ENCODE measurements around the gene CDK5RAP2.
"Not testable (repeated sequence)": the region's sequence is repeated elsewhere in the genome, so short reads cannot be mapped to it uniquely, and the experiment has no call there.

The CDK5RAP2 gene

DNA sequence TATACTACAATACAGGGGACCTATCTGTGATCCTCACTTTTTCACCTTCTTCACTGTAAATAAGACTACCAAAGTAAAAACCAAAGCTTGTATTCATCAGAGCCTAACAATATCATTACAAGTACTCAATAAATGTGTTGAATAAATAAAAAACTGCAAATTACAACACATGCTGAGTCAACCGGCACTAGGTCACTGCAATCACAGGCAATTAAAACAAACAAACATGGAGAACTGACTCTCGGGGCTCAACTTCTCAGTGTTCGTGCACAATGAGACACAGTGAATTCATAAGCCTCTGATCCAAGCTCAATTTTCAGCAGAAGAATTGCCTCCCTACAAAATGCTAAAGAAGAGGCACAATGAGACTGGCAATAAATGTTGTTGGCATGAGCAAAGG, 69.2 kb downstream of the CDK5RAP2 start:
- in situ Hi-C loops (cut with MboI; ENCODE audit: low pct_unique_long_range_greater_than_20kb, low sequenced_read_pairs, unreplicated experiment): no loop called here
- TF ChIP-seq CTCF (IDR thresholded peaks at IDR 0.05; ENCODE audit: extremely low read depth, insufficient read depth, missing control alignments): no peak
- DNase-seq (ENCODE audit: low spot score): no peak

DNA sequence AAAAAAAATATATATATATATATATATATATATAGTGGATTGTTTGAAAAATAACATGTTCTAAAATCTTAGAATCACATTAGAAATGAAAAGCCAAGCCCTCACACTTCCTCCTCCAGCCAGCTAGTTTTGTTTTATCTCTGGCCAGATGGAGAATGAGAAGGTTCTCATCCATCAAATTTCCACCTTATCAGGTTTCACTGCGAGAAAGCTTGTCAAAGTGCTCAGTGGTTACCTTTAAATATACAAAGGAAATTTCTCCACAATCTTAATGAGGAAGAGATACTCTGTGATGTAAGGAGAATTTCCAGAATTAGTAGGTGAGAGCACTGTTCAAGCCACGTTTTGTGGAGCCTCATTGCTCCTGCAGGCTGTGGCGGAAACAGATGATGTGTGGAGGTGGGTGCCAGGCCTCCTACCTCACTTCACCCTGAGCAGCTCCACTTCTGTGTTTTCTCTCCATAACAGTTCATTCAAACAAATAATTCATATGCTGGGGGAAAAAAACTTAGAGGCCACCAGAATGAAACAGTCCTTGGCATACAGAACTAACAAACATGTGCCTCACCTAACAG, 71.9 kb downstream of the CDK5RAP2 start:
- in situ Hi-C loops (cut with MboI; ENCODE audit: low pct_unique_long_range_greater_than_20kb, low sequenced_read_pairs, unreplicated experiment): no loop called here
- TF ChIP-seq CTCF (IDR thresholded peaks at IDR 0.05; ENCODE audit: extremely low read depth, insufficient read depth, missing control alignments): no peak

DNA sequence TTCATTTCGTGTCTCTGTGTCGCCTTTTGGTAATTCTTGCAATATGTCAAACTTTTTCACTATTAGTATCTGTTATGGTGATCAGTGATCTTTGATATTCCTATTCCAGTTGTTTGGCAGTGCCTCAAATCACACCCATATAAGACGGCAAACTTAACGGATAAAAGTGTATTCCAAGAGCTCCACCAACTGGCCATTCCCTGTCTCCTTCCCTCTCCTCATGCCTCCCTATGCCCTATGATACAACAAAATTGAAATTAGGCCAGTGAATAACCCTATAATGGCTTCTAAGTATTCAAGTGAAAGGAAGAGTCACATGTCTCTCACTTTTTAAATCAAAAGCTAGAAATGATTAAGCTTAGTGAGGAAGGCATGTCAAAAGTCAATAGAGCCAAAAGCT, 74.8 kb downstream of the CDK5RAP2 start:
- DNase-seq (ENCODE audit: low spot score): no peak
- TF ChIP-seq CTCF (IDR thresholded peaks at IDR 0.05; ENCODE audit: extremely low read depth, insufficient read depth, missing control alignments): no peak
- in situ Hi-C loops (cut with MboI; ENCODE audit: low pct_unique_long_range_greater_than_20kb, low sequenced_read_pairs, unreplicated experiment): no loop called here

More for the DNA sequence above, 71.9 kb downstream of the CDK5RAP2 start:
- DNase-seq (ENCODE audit: low spot score): peak; percentile 9

DNA sequence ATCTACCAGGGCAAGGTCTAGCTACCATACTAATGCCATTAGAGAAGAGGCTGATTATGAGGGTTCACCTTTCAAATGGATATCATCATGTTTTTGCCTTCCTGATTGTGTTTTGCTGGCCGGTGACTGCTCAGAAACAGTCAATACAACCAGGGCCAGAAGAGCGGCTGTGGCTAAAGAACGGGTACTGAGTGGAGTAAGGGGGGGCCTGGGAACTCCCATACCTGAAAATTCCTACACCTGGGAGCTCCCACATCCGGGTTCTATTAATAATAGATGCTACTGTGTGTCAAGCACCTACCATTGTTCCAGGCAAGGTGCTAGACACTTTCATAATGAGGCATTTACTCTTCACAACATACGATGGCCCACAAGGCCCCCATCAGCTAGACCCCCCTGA, 79.2 kb downstream of the CDK5RAP2 start:
- DNase-seq (ENCODE audit: low spot score): no peak
- in situ Hi-C loops (cut with MboI; ENCODE audit: low pct_unique_long_range_greater_than_20kb, low sequenced_read_pairs, unreplicated experiment): no loop called here
- no peak for TF ChIP-seq CTCF (IDR thresholded peaks at IDR 0.05; ENCODE audit: extremely low read depth, insufficient read depth, missing control alignments)

DNA sequence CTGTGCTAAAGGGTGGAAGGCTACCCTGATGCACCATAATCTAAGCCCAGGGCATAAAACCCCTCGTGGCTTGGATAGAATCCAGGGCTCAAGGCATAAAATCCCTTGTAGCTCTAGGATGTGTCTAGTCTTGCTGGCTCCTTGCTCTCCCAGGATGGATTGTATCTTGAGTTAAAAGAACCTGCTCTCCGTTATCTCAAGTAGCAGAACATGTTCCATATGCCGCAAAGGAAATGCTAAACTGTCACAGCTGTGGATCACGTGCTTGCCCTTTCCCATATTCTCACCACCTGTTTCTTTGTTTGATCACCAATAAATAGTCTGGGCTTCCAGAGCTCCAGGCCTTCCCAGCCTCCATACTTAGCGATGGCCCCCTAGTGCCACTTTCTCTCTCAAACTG, 82.1 kb downstream of the CDK5RAP2 start:
- DNase-seq (ENCODE audit: low spot score); in situ Hi-C loops (cut with MboI; ENCODE audit: low pct_unique_long_range_greater_than_20kb, low sequenced_read_pairs, unreplicated experiment): not testable (repeated sequence)

DNA sequence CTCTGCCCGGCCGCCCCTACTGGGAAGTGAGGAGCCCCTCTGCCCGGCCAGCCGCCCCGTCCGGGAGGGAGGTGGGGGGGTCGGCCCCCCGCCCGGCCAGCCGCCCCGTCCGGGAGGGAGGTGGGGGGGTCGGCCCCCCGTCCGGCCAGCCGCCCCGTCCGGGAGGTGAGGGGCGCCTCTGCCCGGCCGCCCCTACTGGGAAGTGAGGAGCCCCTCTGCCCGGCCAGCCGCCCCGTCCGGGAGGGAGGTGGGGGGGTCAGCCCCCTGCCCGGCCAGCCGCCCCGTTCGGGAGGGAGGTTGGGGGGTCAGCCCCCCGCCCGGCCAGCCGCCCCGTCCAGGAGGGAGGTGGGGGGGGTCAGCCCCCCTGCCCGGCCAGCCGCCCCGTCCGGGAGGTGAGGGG, 83.5 kb downstream of the CDK5RAP2 start:
- DNase-seq (ENCODE audit: low spot score); in situ Hi-C loops (cut with MboI; ENCODE audit: low pct_unique_long_range_greater_than_20kb, low sequenced_read_pairs, unreplicated experiment): not testable (repeated sequence)

DNA sequence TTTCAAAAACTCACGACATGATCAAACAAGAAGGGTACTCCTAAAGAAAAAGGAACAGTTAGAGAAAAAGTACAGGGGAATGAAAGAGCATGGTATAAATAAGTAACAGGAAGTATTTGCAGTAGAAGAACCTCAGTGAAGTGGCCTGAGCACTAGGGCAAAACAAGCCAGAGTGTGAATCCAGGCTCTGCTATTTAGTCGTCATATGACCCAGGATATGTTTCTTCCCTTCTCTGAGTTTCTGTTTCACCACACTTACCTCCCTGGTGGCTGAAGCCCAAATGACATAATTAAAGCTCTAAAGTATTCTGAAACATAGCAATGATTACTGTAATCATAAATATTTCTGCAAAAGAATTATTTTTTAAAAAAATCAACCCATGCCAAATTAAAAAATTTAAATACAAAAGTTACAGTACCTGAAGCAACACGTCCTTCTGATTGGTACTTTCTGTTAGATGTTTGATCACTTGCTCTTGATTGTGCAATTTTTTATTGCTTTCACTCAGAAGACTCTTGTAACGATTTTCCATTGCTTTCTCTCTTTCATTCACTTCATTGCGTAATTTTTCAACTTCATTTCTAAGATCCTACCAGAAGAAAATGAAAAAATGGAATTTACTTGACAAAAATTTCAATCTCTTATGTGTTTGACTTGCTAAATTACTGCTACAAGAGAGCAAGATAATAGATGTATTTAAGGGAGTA, 88.9 kb downstream of the CDK5RAP2 start:
- TF ChIP-seq CTCF (IDR thresholded peaks at IDR 0.05; ENCODE audit: extremely low read depth, insufficient read depth, missing control alignments): no peak
- in situ Hi-C loops (cut with MboI; ENCODE audit: low pct_unique_long_range_greater_than_20kb, low sequenced_read_pairs, unreplicated experiment): no loop called here
- DNase-seq (ENCODE audit: low spot score): peak; percentile 57

Measured in GM13977 (cell line).